Testis (tissue), 3 donors: ENCODE measurements around the gene FBXL15. TPM values are rescaled to one million over a fixed set of nuclear protein-coding genes. Genes with fewer than 3 reads are reported as not detected.
A peak's percentile ranks its signal among the peaks of the same experiment; 100 is the strongest.

ENCODE experiments used
- DNase-seq: peaks from one replicate; pipeline ENCODE4 v3.0.0-alpha.2; 2019
- H3K27ac ChIP-seq, 2 donors: fragments of 200-600 bp; sonication (generic); one replicate each; pipeline ENCODE4 v1.5.1; 2019
- H3K27me3 ChIP-seq: fragments of 200-600 bp; sonication (generic); one replicate; pipeline ENCODE4 v1.5.1; 2019
- H3K36me3 ChIP-seq: fragments of 200-600 bp; sonication (generic); one replicate; pipeline ENCODE4 v1.5.1; 2017; ENCODE audit warnings: low read depth; ENCODE audit errors: missing control alignments
- H3K4me1 ChIP-seq: fragments of 200-600 bp; sonication (generic); one replicate; pipeline ENCODE4 v1.5.1; 2019
- H3K4me3 ChIP-seq, 2 donors: fragments of 200-600 bp; sonication (generic); one replicate each; pipeline ENCODE4 v1.5.1; 2017 to 2019
- H3K9me3 ChIP-seq: fragments of 200-600 bp; sonication (generic); one replicate; pipeline ENCODE4 v1.5.1; 2017
- POLR2A ChIP-seq: fragments of 450-650 bp; IDR thresholded peaks from one replicate; pipeline ENCODE4 v1.6.1; 2017; ENCODE audit warnings: antibody characterized with exemption, mild to moderate bottlenecking, moderate library complexity
- WGBS, 2 donors: methylation state at CpG; one replicate each; pipeline ENCODE4 v1.1.5; 2018; 5-methylcytosine and 5-hydroxymethylcytosine counted together
- intact Hi-C: fragments of 100-400 bp; cut with DNase I; formaldehyde crosslinking; loops from one replicate; pipeline ENCODE4 v1.15.1; 2023; ENCODE audit warnings: low total_unique reads
- polyA plus RNA-seq: library from polyadenylated mRNA; stranded (reverse); fragments of 350-450 nt; fragmentation: Illumina TruSeq; extraction: RNeasy Lipid Tissue Mini Kit (QIAGEN cat#74804); gene quantifications from one replicate; pipeline ENCODE4 v1.2.3, GENCODE V29; 2014; ENCODE audit warnings: low read depth, low replicate concordance; ENCODE audit not compliant: insufficient read depth
- total RNA-seq, 2 donors: library from RNA; depleted of rRNA; stranded (reverse); fragments of >200 nt; gene quantifications; one replicate each; pipeline ENCODE4 v1.2.3, GENCODE V29; 2016
- TF ChIP-seq, protein P1 (sequence below), 3 experiments: fragments of 450-650 bp in 2 of 3; fragments of 200-600 bp in 1 of 3; sonication (generic) in 1 of 3; IDR thresholded peaks; one replicate each; pipeline ENCODE4 v1.5.1; 2016 to 2019; ENCODE audit warnings: antibody characterized with exemption in 3 of 3, mild to moderate bottlenecking in 2 of 3, moderate library complexity in 1 of 3

The FBXL15 gene
- total and polyA plus RNA-seq, 3 donors from 2014 or later: 9.2 to 32.2 (median 28.9) TPM

DNA sequence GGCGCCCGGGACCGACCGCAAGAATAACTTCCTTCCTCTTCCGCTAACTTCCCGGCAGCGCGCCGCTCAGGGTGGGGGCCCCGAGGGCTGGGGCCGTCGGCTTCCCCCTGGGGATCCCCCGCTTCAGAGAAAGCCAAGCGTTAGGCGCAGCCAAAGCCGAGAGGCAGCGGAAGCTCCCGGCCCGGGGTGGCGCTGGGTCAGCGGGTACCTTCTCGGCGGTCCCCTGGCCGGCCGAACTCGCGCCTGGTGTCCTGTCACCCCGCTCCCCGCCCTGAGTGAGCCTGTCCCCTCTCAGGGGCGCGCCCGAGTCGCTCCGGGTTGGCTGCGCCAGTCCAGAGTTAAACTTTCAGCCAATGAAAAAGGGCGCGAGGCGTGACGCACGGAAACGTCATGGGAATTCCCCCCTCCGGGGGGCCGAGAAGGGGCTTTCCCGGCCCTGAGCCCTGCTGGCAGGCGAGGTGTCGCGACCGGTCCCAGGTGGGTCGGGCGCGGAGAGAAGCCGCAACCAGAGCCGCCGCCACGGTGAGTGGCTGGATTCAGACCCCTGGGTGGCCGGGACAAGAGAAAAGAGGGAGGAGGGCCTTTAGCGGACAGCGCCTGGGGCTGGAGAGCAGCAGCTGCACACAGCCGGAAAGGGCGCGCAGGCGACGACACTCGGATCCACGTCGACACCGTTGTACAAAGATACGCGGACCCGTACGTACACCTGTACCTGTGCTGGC, 26.4 kb upstream of the FBXL15 start:
- peak; percentile 96 for DNase-seq
- Histone ChIP-seq H3K27ac (peak overlapping the region; percentile 90 to 94), H3K9me3 (no peaks in the 10 kb centered on the region), H3K36me3 (no peaks in the 10 kb centered on the region), H3K27me3 (no peaks in the 10 kb centered on the region), H3K4me1 (peaks cover 14% of the 10 kb centered on the region), H3K4me3 (peak overlapping the region; percentile 65 to 76)
- TF ChIP-seq POLR2A: no peak
- TF ChIP-seq, protein P1, sequence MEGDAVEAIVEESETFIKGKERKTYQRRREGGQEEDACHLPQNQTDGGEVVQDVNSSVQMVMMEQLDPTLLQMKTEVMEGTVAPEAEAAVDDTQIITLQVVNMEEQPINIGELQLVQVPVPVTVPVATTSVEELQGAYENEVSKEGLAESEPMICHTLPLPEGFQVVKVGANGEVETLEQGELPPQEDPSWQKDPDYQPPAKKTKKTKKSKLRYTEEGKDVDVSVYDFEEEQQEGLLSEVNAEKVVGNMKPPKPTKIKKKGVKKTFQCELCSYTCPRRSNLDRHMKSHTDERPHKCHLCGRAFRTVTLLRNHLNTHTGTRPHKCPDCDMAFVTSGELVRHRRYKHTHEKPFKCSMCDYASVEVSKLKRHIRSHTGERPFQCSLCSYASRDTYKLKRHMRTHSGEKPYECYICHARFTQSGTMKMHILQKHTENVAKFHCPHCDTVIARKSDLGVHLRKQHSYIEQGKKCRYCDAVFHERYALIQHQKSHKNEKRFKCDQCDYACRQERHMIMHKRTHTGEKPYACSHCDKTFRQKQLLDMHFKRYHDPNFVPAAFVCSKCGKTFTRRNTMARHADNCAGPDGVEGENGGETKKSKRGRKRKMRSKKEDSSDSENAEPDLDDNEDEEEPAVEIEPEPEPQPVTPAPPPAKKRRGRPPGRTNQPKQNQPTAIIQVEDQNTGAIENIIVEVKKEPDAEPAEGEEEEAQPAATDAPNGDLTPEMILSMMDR (IDR thresholded peaks at IDR 0.05): peak; percentile 26 to 98 (median 96)
- intact Hi-C loops: no loop called here
- 0 to 1% methylated on average over 17 to 54 of the region's 71 CpGs for WGBS, 2 donors

DNA sequence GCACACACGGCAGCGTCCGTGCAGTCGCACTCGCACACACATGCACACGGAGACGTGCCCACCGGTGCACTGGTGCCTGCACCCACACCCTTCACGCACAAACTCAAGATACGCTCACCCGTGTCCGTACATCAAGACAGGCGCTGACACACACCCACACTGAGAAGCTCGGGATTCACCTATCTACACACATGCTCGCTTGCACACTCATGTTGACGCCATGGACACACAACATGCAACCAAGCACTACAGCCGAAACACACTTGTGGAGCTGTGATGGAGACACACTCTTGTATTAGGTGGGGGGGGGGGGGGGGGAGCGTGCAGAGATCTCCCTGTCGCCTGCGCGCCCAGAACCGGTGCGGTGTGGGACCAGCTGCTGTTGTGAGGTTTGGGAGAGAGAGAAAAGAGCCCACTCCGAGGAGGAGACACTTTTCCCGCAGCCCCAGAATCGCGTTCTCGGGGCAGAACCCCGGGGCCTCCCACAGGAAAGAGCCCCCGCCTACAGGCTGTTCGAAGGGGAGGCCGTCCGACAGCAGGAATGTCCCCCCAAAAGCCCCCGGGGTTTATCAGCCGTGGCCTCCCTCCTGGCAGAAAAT, 25.7 kb upstream of the FBXL15 start:
- H3K4me1 ChIP-seq: peaks cover 17% of the 10 kb centered on the region
- WGBS, 2 donors: 0 to 1% methylated on average over 19 to 35 of the region's 35 CpGs

DNA sequence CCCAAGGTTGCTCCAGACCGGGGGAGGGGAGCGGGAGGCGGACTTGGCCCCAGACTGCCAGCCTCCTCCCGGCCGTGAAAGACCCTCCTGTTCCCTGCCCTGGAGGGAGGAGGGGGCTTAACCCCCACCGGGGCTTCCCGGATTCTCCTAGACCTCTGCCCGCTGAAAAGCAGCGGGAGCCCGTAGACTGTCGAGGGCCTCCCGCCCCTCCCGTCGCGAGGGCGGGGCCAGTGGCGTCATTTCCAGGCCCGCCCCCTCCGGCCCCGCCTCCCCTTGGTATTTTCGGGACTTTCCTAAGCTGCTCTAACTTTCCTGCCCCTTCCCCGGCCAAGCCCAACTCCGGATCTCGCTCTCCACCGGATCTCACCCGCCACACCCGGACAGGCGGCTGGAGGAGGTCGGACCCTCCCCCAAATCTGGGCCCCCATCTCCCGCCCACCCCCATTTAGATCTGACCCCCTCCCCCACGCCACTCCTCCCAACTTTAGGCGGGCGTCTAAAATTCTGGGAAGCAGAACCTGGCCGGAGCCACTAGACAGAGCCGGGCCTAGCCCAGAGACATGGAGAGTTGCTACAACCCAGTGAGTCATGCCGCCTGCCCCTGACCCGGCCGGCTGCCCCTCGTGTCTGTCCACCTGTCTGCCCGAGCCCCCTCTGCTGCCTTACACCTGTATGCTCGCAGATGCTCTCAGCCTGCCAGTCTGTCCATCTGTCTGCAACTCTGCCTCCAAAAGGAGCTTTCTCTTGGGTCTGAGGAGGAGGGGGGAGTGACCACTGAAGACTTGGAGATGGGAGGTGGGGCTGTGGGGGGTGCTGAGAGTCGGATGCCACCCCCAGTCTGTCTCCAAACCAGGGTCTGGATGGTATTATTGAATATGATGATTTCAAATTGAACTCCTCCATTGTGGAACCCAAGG, 25.0 kb upstream of the FBXL15 start, which contains the start of gene NFKB2:
NFKB2 (plus strand) TSS at position 306 of the 917 bp plus-strand sequence; CDS start at position 561, 255 bp downstream.
- H3K4me1 ChIP-seq: peaks cover 18% of the 10 kb centered on the region
- no peaks in the 10 kb centered on the region for H3K9me3 ChIP-seq
- TF ChIP-seq, protein P1 (IDR thresholded peaks at IDR 0.05): no peak
- no peak for TF ChIP-seq POLR2A
- H3K36me3 ChIP-seq: no peaks in the 10 kb centered on the region
- H3K27me3 ChIP-seq: no peaks in the 10 kb centered on the region
- peak within 1 kb of the TSS; percentile 90 to 94 for H3K27ac ChIP-seq
- WGBS, 2 donors: 0 to 1% methylated on average over 24 to 37 of the region's 42 CpGs
- DNase-seq: peak; percentile 91
- H3K4me3 ChIP-seq: peak within 1 kb of the TSS; percentile 65 to 76
- intact Hi-C loops: no loop called here

More for the DNA sequence above, 25.7 kb upstream of the FBXL15 start:
- intact Hi-C loops: no loop called here
- TF ChIP-seq, protein P1 (IDR thresholded peaks at IDR 0.05): no peak
- no peak for TF ChIP-seq POLR2A
- no peaks in the 10 kb centered on the region for H3K9me3 ChIP-seq
- peak overlapping the region; percentile 65 to 76 for H3K4me3 ChIP-seq
- no peak for DNase-seq
- H3K36me3 ChIP-seq: no peaks in the 10 kb centered on the region
- no peaks in the 10 kb centered on the region for H3K27me3 ChIP-seq
- peak overlapping the region; percentile 90 to 94 for H3K27ac ChIP-seq

DNA sequence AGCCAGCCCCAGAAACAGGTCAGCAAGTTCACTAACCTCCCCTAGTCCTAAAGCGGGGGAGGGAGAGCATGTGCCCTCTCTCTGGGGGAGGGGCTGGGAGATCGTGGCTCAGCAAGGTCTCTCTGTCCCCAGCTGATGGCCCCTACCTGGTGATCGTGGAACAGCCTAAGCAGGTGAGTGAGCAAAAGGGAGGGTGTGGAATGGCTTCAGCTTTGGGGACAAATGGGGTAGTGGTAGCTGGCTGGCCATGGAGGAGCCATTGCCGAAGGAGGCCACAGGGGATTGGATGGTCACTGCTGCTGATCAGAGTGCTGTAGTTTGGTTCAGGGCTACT, 24.4 kb upstream of the FBXL15 start:
- Histone ChIP-seq H3K36me3 (no peaks in the 10 kb centered on the region), H3K27ac (peak overlapping the region; percentile 90 to 94), H3K4me1 (peaks cover 18% of the 10 kb centered on the region), H3K27me3 (no peaks in the 10 kb centered on the region), H3K4me3 (peak overlapping the region in 1 of 2 donors; percentile 76), H3K9me3 (no peaks in the 10 kb centered on the region)
- WGBS, 2 donors: 45 to 56% methylated on average over 2 to 4 of the region's 4 CpGs
- TF ChIP-seq, protein P1 (IDR thresholded peaks at IDR 0.05): no peak
- TF ChIP-seq POLR2A: no peak
- DNase-seq: no peak
- intact Hi-C loops: no loop called here
